Hepatocyte (in vitro differentiated cells): ENCODE data around the gene KCNN2. TPM values are rescaled to one million over a fixed set of nuclear protein-coding genes. Genes with fewer than 3 reads are reported as not detected.

Experiments used
- DNase-seq: peaks from one replicate; pipeline ENCODE4 v3.0.0-alpha.2; 2016; ENCODE audit warnings: low spot score
- H2AFZ ChIP-seq: fragments of 200-600 bp; sonication (generic); 2 replicates; pipeline ENCODE4 v1.6.0; 2016; ENCODE audit warnings: antibody characterized with exemption, mild to moderate bottlenecking
- H3K27ac ChIP-seq: fragments of 200-600 bp; sonication (generic); 2 replicates; pipeline ENCODE4 v1.5.1; 2016; ENCODE audit warnings: mild to moderate bottlenecking
- H3K27me3 ChIP-seq: fragments of 200-600 bp; sonication (generic); 2 replicates; pipeline ENCODE4 v1.6.1; 2016
- H3K36me3 ChIP-seq: fragments of 200-600 bp; sonication (generic); replicated peaks from 2 replicates; pipeline ENCODE4 v1.5.1; 2016; ENCODE audit warnings: low read depth; ENCODE audit not compliant: insufficient read depth
- H3K4me1 ChIP-seq: fragments of 200-600 bp; sonication (generic); 2 replicates; pipeline ENCODE4 v1.5.1; 2016; ENCODE audit warnings: mild to moderate bottlenecking, moderate library complexity; ENCODE audit not compliant: insufficient read depth
- H3K4me2 ChIP-seq: fragments of 200-600 bp; sonication (generic); 2 replicates; pipeline ENCODE4 v1.6.0; 2016
- H3K4me3 ChIP-seq: fragments of 200-600 bp; sonication (generic); 2 replicates; pipeline ENCODE4 v1.5.1; 2016; ENCODE audit warnings: mild to moderate bottlenecking
- H3K79me2 ChIP-seq: fragments of 200-600 bp; sonication (generic); 2 replicates; pipeline ENCODE4 v1.6.0; 2017; ENCODE audit warnings: mild to moderate bottlenecking
- H3K9me2 ChIP-seq: fragments of 200-600 bp; sonication (generic); replicated peaks from 2 replicates; pipeline ENCODE4 v1.6.0; 2017; ENCODE audit warnings: mild to moderate bottlenecking; ENCODE audit not compliant: insufficient read depth
- H3K9me3 ChIP-seq: fragments of 200-600 bp; sonication (generic); 2 replicates; pipeline ENCODE4 v1.5.1; 2016; ENCODE audit warnings: low read depth, mild to moderate bottlenecking
- H4K20me1 ChIP-seq: fragments of 200-600 bp; sonication (generic); 2 replicates; pipeline ENCODE4 v1.6.0; 2016; ENCODE audit warnings: mild to moderate bottlenecking; ENCODE audit not compliant: insufficient read depth, poor library complexity, severe bottlenecking
- EZH2 ChIP-seq: fragments of 200-600 bp; sonication (generic); IDR thresholded peaks from 2 replicates; pipeline ENCODE4 v1.6.1; 2016; ENCODE audit warnings: antibody characterized with exemption, mild to moderate bottlenecking, borderline replicate concordance
- EZH2phosphoT487 ChIP-seq: fragments of 200-600 bp; sonication (generic); IDR thresholded peaks from one replicate; pipeline ENCODE4 v1.6.1; 2018; ENCODE audit warnings: antibody characterized with exemption, mild to moderate bottlenecking, low read depth, moderate library complexity; ENCODE audit not compliant: unreplicated experiment, severe bottlenecking
- WGBS: methylation state at CpG from one replicate; pipeline ENCODE4 v1.1.6; 2016; ENCODE audit warnings: low lambda C conversion rate; ENCODE audit errors: missing lambda C conversion rate; 5-methylcytosine and 5-hydroxymethylcytosine counted together
- polyA plus RNA-seq: library from polyadenylated mRNA; unstranded; fragments of >200 nt; fragmentation: Nextera tagmentation; extraction: Ambion mirVana; gene quantifications from 2 replicates; pipeline ENCODE4 v1.2.1, GENCODE V29; 2016
- total RNA-seq: library from RNA; depleted of rRNA; stranded (reverse); fragments of >200 nt; gene quantifications from 2 replicates; pipeline ENCODE4 v1.2.3, GENCODE V29; 2014
- TF ChIP-seq, protein P1 (sequence below): fragments of 200-600 bp; sonication (generic); IDR thresholded peaks from 2 replicates; pipeline ENCODE4 v1.5.1; 2016; ENCODE audit warnings: antibody characterized with exemption, mild to moderate bottlenecking; ENCODE audit not compliant: poor library complexity

The KCNN2 gene
- total and polyA plus RNA-seq, 2 experiments from 2014 or later = 3.9 to 6.4 TPM

DNA sequence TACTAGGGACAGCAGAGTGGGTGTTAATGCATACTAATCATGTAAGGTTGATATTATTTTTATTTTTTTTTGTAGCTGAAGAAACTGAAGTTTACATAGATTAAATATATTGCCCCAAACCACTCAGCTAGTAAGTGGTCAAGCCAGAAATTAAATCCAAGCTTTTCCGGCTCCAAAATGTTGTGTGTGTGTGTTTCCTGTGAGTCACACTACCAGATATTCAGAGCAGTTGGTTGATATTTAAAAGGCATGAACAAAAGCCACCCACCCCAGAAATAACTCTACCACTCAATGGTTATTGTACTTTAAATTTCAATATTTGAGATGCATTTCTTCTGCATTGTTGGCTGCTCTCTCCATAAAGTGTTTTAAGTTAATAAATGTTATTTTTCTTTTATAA, 29.5 kb downstream of the KCNN2 start:
- Histone ChIP-seq H2AFZ (no peak overlapping the region), H3K36me3 (no peaks in the 10 kb centered on the region), H3K4me3 (no peak overlapping the region), H3K4me1 (no peaks in the 10 kb centered on the region), H3K4me2 (no peak overlapping the region), H3K27me3 (no peaks in the 10 kb centered on the region), H3K9me3 (no peaks in the 10 kb centered on the region), H3K79me2 (no peaks in the 10 kb centered on the region), H3K27ac (no peak overlapping the region), H3K9me2 (no peaks in the 10 kb centered on the region), H4K20me1 (no peaks in the 10 kb centered on the region)
- TF ChIP-seq EZH2phosphoT487 = no peak
- TF ChIP-seq EZH2 = no peak
- TF ChIP-seq, protein P1, sequence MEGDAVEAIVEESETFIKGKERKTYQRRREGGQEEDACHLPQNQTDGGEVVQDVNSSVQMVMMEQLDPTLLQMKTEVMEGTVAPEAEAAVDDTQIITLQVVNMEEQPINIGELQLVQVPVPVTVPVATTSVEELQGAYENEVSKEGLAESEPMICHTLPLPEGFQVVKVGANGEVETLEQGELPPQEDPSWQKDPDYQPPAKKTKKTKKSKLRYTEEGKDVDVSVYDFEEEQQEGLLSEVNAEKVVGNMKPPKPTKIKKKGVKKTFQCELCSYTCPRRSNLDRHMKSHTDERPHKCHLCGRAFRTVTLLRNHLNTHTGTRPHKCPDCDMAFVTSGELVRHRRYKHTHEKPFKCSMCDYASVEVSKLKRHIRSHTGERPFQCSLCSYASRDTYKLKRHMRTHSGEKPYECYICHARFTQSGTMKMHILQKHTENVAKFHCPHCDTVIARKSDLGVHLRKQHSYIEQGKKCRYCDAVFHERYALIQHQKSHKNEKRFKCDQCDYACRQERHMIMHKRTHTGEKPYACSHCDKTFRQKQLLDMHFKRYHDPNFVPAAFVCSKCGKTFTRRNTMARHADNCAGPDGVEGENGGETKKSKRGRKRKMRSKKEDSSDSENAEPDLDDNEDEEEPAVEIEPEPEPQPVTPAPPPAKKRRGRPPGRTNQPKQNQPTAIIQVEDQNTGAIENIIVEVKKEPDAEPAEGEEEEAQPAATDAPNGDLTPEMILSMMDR = no peak
- DNase-seq = no peak
- 73% methylated on average over 1 of the region's 1 CpG for whole genome bisulfite sequencing

DNA sequence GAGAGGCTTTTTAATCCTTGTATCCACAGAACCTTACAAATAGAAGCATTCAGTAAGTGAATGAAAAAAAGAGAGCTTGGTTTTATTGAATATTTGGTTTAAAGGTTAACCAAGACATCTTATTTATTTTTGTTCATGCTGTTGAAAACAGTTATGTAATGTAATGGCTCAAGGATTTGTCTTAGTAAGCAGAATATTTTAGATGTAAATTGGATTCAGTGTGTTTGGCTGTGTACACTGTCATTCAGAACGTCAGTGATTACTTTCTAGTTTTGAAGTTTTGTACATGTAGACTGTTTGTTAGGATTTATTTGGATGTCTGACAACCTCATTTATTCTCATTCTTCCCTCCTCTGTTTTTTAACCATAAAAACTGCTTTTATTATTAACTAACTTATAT, 31.3 kb downstream of the KCNN2 start:
- Histone ChIP-seq H3K36me3 (no peaks in the 10 kb centered on the region), H4K20me1 (no peaks in the 10 kb centered on the region), H3K27me3 (no peaks in the 10 kb centered on the region), H3K4me2 (no peak overlapping the region), H3K9me3 (no peaks in the 10 kb centered on the region), H3K9me2 (no peaks in the 10 kb centered on the region), H3K4me3 (no peak overlapping the region), H3K4me1 (no peaks in the 10 kb centered on the region), H3K27ac (no peak overlapping the region), H2AFZ (no peak overlapping the region), H3K79me2 (no peaks in the 10 kb centered on the region)
- no peak for DNase-seq
- no peak for TF ChIP-seq EZH2phosphoT487
- no peak for TF ChIP-seq EZH2
- TF ChIP-seq, protein P1 = no peak
- 52% methylated on average over 1 of the region's 1 CpG for WGBS

DNA sequence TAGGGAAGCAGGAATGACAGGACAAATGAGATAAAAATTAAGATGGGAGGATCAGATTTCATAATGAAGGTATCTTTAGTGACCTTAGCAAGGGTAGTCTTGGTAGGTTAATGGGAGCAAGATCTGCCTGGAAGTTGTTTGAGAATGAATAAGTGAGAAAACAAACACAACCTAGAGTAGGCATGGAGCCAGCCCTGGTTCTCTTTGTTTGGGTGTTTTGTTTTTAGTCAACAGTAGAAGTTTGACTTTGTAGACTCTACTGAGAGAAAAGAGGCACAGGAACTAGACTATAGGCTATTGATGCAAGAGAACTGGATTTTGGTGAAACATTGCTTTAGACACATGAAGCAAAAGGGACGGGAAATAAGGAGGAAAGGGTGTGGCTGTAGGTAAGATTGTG, 40.3 kb downstream of the KCNN2 start:
- 96% methylated on average over 1 of the region's 1 CpG for WGBS
- Histone ChIP-seq H3K9me2 (no peaks in the 10 kb centered on the region), H3K79me2 (no peaks in the 10 kb centered on the region), H4K20me1 (no peaks in the 10 kb centered on the region), H2AFZ (no peak overlapping the region), H3K4me3 (no peak overlapping the region), H3K36me3 (no peaks in the 10 kb centered on the region), H3K9me3 (no peaks in the 10 kb centered on the region), H3K4me2 (no peak overlapping the region), H3K27ac (no peak overlapping the region), H3K27me3 (no peaks in the 10 kb centered on the region), H3K4me1 (no peaks in the 10 kb centered on the region)
- DNase-seq = no peak
- TF ChIP-seq EZH2 (no peak), EZH2phosphoT487 (no peak)
- TF ChIP-seq, protein P1 = no peak

DNA sequence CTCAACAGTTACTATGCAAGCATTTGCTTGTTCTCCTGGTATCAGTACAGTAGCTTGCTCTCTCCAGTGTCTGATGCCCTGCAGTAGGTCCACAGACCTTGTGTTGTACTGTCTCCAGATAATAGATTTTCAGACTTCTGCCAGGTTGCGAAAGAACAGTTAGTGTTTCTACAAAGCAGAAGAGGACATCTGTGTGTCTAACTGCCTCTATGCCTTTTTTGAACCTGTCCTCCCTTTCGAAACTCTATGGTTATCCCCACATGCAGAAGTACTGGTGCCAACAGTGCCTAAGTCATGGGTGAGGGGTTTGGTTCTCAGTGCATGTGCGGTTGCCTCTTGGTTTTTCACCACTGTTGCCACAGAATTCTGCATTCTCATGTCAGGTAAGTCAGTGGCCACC, 45.9 kb downstream of the KCNN2 start:
- 100% methylated on average over 3 of the region's 3 CpGs for WGBS
- Histone ChIP-seq H3K4me2 (no peak overlapping the region), H3K79me2 (no peaks in the 10 kb centered on the region), H3K36me3 (no peaks in the 10 kb centered on the region), H2AFZ (no peak overlapping the region), H3K4me3 (no peak overlapping the region), H4K20me1 (no peaks in the 10 kb centered on the region), H3K4me1 (no peaks in the 10 kb centered on the region), H3K9me3 (no peaks in the 10 kb centered on the region), H3K27ac (no peak overlapping the region), H3K27me3 (no peaks in the 10 kb centered on the region), H3K9me2 (no peaks in the 10 kb centered on the region)
- DNase-seq = no peak
- TF ChIP-seq, protein P1 = no peak
